HG02678 (cell line): ENCODE data around the gene CSNK2A2.

ENCODE experiments used
- ATAC-seq: cut with Tn5 transposase; IDR thresholded peaks from one replicate; pipeline ENCODE4 v1.9.1; 2021; ENCODE audit warnings: mild to moderate bottlenecking, moderate library complexity; ENCODE audit not compliant: unreplicated experiment

CSNK2A2 gene

GRCh38 chr16:58200004-58200797, 2.3 kb upstream of the CSNK2A2 start:
- ATAC-seq, result no peak

- no peak for ATAC-seq
Measured at GRCh38 chr16:58198803-58199411, 1.0 kb upstream of the CSNK2A2 start.

GRCh38 chr16:58197314-58198012, 443 bp downstream of the CSNK2A2 start:
- ATAC-seq, result peak; percentile 31

- ATAC-seq, result no peak
Measured at GRCh38 chr16:58196898-58197313, 1.0 kb downstream of the CSNK2A2 start.

GRCh38 chr16:58195771-58196170, 2.1 kb downstream of the CSNK2A2 start:
- ATAC-seq, result no peak

- ATAC-seq, result no peak
Measured at GRCh38 chr16:58195344-58195743, 2.6 kb downstream of the CSNK2A2 start.

GRCh38 chr16:58194790-58195189, 3.1 kb downstream of the CSNK2A2 start:
- ATAC-seq, result no peak

- ATAC-seq, result no peak
Measured at GRCh38 chr16:58187665-58188421, 10.1 kb downstream of the CSNK2A2 start.

- no peak for ATAC-seq
Measured at GRCh38 chr16:58187092-58187491, 10.8 kb downstream of the CSNK2A2 start.

GRCh38 chr16:58186176-58186944, 11.5 kb downstream of the CSNK2A2 start:
- no peak for ATAC-seq

GRCh38 chr16:58177353-58177710, 20.6 kb downstream of the CSNK2A2 start:
- ATAC-seq, result no peak

GRCh38 chr16:58176608-58177352, 21.1 kb downstream of the CSNK2A2 start:
- no peak for ATAC-seq

- ATAC-seq, result no peak
Measured at GRCh38 chr16:58170223-58170622, 27.7 kb downstream of the CSNK2A2 start.

- ATAC-seq, result no peak
Measured at GRCh38 chr16:58160855-58161254, 37.1 kb downstream of the CSNK2A2 start.

- ATAC-seq, result no peak
Measured at GRCh38 chr16:58158725-58159124, 39.2 kb downstream of the CSNK2A2 start.

- no peak for ATAC-seq
Measured at GRCh38 chr16:58157951-58158540, 39.9 kb downstream of the CSNK2A2 start.

GRCh38 chr16:58157239-58157638, 40.7 kb downstream of the CSNK2A2 start:
- ATAC-seq, result no peak

GRCh38 chr16:58155839-58156238, 42.1 kb downstream of the CSNK2A2 start:
- no peak for ATAC-seq

- ATAC-seq, result no peak
Measured at GRCh38 chr16:58154345-58154744, 43.6 kb downstream of the CSNK2A2 start.
